Chondrocyte (in vitro differentiated cells): ENCODE results near the gene IL1R2. TPM values are rescaled to one million over a fixed set of nuclear protein-coding genes. Genes with fewer than 3 reads are reported as not detected.

Experiments used
- DNase-seq: peaks from one replicate; pipeline ENCODE4 v3.0.0; 2021; ENCODE audit warnings: mixed read lengths, low spot score
- H3K27ac Mint-ChIP-seq: one replicate; pipeline ENCODE4 v1.8.0; 2021; ENCODE audit warnings: mild to moderate bottlenecking, moderate library complexity, mixed read lengths; ENCODE audit not compliant: unreplicated experiment
- H3K27me3 Mint-ChIP-seq: 2 replicates; pipeline ENCODE4 v1.8.0; 2021; ENCODE audit warnings: low read depth, mixed read lengths
- H3K36me3 Mint-ChIP-seq: 2 replicates; pipeline ENCODE4 v1.8.0; 2021; ENCODE audit warnings: low read depth, mixed read lengths
- H3K4me1 Mint-ChIP-seq: 2 replicates; pipeline ENCODE4 v1.8.0; 2021; ENCODE audit warnings: low read depth, mild to moderate bottlenecking, mixed read lengths
- H3K4me3 Mint-ChIP-seq: one replicate; pipeline ENCODE4 v1.8.0; 2021; ENCODE audit warnings: mild to moderate bottlenecking, moderate library complexity, mixed read lengths; ENCODE audit not compliant: unreplicated experiment
- H3K9me3 Mint-ChIP-seq: 2 replicates; pipeline ENCODE4 v1.8.0; 2021; ENCODE audit warnings: low read depth, mixed read lengths
- total RNA-seq: library from RNA; stranded (reverse); gene quantifications from 3 replicates; pipeline ENCODE4 v1.2.1, GENCODE V29; 2021
- TF ChIP-seq, protein P1 (sequence below): fragments of 200-600 bp; sonication (generic); IDR thresholded peaks from 2 replicates; pipeline ENCODE4 v1.5.0; 2021; ENCODE audit warnings: antibody characterized with exemption, mild to moderate bottlenecking, moderate library complexity

Gene IL1R2
- total RNA-seq, 1 donor from 2014 or later = not detected

DNA sequence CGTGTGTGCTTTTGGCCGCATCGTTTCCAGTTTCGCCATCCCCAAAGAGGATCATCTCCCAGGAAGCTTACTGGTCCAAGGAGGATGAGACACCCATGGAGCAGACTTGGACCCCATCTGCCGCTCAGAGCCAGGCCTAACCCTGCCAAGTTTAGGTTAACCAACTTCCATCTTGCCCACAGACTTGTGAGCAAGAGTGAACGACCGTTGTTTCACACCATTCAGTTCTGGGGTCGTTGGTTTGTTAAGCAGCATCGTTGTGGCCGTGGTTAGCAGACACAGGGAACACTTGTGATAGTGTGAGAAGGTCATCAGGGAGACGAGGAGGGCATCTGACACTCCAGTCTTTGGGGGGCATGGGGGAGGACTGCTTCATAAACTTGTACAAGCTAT lies 15.1 kb downstream of the IL1R2 start:
- H3K27me3 Mint-ChIP-seq = peaks cover 2% of the 10 kb centered on the region
- no peaks in the 10 kb centered on the region for H3K9me3 Mint-ChIP-seq
- TF ChIP-seq, protein P1, sequence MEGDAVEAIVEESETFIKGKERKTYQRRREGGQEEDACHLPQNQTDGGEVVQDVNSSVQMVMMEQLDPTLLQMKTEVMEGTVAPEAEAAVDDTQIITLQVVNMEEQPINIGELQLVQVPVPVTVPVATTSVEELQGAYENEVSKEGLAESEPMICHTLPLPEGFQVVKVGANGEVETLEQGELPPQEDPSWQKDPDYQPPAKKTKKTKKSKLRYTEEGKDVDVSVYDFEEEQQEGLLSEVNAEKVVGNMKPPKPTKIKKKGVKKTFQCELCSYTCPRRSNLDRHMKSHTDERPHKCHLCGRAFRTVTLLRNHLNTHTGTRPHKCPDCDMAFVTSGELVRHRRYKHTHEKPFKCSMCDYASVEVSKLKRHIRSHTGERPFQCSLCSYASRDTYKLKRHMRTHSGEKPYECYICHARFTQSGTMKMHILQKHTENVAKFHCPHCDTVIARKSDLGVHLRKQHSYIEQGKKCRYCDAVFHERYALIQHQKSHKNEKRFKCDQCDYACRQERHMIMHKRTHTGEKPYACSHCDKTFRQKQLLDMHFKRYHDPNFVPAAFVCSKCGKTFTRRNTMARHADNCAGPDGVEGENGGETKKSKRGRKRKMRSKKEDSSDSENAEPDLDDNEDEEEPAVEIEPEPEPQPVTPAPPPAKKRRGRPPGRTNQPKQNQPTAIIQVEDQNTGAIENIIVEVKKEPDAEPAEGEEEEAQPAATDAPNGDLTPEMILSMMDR = no peak
- H3K4me1 Mint-ChIP-seq = no peaks in the 10 kb centered on the region
- DNase-seq = no peak
- H3K36me3 Mint-ChIP-seq = no peaks in the 10 kb centered on the region
- H3K27ac Mint-ChIP-seq = no peak overlapping the region
- no peak overlapping the region for H3K4me3 Mint-ChIP-seq

DNA sequence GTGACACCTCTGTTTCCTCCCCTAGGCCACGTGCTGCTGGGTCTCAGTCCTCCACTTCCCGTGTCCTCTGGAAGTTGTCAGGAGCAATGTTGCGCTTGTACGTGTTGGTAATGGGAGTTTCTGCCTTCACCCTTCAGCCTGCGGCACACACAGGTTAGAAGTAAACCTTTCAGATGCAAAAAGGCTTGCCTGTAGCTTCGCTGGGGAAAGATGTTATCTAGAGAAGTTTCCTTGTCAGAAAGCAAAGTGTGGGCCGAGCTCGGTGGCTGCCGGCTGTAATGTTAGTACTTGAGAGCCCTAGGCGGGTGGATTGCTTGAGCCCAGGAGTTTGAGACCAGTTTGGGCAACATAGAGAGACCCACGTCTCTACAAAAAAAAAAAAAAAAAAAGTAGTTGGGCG lies 16.7 kb downstream of the IL1R2 start:
- H3K9me3 Mint-ChIP-seq = peaks cover under 1% of the 10 kb centered on the region
- no peak overlapping the region for H3K27ac Mint-ChIP-seq

DNA sequence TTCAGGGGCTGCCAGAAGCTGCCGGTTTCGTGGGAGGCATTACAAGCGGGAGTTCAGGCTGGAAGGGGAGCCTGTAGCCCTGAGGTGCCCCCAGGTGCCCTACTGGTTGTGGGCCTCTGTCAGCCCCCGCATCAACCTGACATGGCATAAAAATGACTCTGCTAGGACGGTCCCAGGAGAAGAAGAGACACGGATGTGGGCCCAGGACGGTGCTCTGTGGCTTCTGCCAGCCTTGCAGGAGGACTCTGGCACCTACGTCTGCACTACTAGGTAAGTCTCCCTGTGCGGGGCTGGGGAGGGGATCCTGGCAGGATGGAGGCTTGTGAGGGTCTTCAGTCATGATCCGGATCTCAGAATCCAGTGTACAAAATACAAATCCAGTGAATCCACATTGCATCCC lies 17.8 kb downstream of the IL1R2 start:
- no peak for DNase-seq
- peaks cover 2% of the 10 kb centered on the region for H3K27me3 Mint-ChIP-seq
- no peak overlapping the region for H3K27ac Mint-ChIP-seq
- peaks cover 2% of the 10 kb centered on the region for H3K9me3 Mint-ChIP-seq
- no peaks in the 10 kb centered on the region for H3K4me1 Mint-ChIP-seq
- no peaks in the 10 kb centered on the region for H3K36me3 Mint-ChIP-seq
- no peak overlapping the region for H3K4me3 Mint-ChIP-seq
- TF ChIP-seq, protein P1 = no peak

More for the DNA sequence above, 16.7 kb downstream of the IL1R2 start:
- DNase-seq = no peak
- no peak overlapping the region for H3K4me3 Mint-ChIP-seq
- H3K27me3 Mint-ChIP-seq = peaks cover 2% of the 10 kb centered on the region
- H3K36me3 Mint-ChIP-seq = no peaks in the 10 kb centered on the region
- TF ChIP-seq, protein P1 = no peak
- no peaks in the 10 kb centered on the region for H3K4me1 Mint-ChIP-seq

DNA sequence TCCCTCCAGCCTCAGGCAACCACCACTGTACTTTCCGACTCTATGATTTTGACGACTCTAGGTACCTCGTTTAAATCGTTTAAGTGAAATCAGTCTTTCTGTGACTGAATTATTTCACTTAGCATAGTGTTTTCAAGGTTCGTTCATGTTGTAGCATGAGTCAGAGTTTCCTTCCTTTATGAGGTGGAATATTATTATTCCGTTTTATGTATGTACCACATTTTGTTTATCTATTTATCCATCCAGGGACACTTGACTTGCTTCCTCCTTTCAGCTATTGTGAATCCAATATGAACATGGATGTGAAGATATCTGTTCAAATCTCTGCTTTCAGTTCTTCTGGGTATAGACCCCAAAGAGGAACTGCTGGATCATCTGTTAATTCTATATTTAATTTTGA lies 19.1 kb downstream of the IL1R2 start:
- TF ChIP-seq, protein P1 = no peak
- Mint-ChIP-seq H3K27ac (no peak overlapping the region), H3K36me3 (no peaks in the 10 kb centered on the region), H3K4me1 (no peaks in the 10 kb centered on the region), H3K9me3 (peaks cover 2% of the 10 kb centered on the region), H3K4me3 (no peak overlapping the region), H3K27me3 (peaks cover 2% of the 10 kb centered on the region)
- no peak for DNase-seq

DNA sequence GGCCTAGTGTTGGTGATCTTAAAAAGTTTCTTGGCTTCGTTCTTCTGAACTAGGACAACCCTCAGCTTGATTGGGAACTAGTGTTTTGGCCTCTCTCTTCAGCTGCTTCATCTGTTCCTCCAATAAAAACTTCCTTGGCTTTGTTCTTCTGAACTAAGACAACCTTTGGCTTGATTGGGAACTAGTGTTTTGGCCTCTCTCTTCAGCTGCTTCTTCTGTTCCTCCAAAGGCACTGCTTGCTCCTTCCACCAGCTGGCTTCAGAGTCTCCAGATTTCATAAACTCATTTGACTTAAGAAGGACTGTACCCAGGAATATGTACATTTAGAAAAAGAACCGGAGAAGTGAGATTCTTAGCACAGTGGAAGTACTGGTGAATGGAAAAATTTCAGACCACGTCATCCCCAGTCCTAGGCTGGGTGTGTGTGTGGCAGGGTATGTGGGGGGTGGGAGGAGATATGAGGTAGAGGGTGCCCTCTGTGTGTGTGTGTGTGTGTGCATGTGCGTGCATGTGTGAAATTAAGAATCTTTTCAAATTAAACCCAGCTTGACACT lies 20.4 kb downstream of the IL1R2 start:
- Mint-ChIP-seq H3K4me1 (no peaks in the 10 kb centered on the region), H3K27ac (no peak overlapping the region), H3K4me3 (no peak overlapping the region), H3K36me3 (no peaks in the 10 kb centered on the region), H3K9me3 (peaks cover 2% of the 10 kb centered on the region), H3K27me3 (peaks cover 2% of the 10 kb centered on the region)
- TF ChIP-seq, protein P1 = no peak
- no peak for DNase-seq
